NCI-H1417 (cell line): ENCODE data around the gene SLX9.

Experiments used
- DNase-seq, 3 experiments: peaks; one replicate each; lab custom pipeline; 2025; lab: John Stamatoyannopoulos, UW

SLX9 gene, protein sequence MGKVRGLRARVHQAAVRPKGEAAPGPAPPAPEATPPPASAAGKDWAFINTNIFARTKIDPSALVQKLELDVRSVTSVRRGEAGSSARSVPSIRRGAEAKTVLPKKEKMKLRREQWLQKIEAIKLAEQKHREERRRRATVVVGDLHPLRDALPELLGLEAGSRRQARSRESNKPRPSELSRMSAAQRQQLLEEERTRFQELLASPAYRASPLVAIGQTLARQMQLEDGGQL

GRCh38 chr21:44939532-44940115 is at the start of gene SLX9:
Gene SLX9, plus strand, starts transcription at chr21:44940029. Its CDS starts 29 bp downstream, at chr21:44940058.
- DNase-seq, result peak; percentile 90 to 91 (median 91)

DNA sequence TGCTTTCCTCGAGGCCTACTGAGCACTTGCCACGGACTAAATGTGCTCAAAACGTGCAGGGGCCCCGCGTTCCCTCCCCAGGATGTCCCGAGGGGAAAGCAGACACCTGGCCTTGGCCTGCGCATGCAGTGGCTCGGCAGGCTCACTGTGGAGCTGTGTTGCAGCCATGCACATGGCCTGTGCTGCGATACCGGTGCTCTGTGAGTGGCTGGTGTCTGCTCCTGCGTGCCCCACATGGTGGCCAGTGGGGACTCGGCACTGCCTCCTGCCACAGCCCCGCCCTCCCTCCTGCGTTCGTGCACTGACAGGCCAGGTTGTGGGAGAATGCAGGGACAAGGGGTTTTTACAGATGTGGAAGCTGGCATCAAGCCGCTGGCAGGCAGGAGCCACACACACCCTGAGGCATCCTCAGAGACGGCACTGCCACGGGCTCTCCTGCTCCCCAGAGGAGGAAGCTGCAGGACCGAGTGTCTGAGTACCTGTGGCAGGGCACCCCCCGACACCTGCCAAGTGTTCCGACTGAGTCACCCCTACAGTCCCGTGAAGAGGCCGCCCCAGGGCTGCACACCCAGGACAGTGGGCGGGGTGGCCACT is 49.4 kb upstream of the SLX9 start:
- DNase-seq, result peak in 2 of 3 experiments; percentile 23 to 51

DNA sequence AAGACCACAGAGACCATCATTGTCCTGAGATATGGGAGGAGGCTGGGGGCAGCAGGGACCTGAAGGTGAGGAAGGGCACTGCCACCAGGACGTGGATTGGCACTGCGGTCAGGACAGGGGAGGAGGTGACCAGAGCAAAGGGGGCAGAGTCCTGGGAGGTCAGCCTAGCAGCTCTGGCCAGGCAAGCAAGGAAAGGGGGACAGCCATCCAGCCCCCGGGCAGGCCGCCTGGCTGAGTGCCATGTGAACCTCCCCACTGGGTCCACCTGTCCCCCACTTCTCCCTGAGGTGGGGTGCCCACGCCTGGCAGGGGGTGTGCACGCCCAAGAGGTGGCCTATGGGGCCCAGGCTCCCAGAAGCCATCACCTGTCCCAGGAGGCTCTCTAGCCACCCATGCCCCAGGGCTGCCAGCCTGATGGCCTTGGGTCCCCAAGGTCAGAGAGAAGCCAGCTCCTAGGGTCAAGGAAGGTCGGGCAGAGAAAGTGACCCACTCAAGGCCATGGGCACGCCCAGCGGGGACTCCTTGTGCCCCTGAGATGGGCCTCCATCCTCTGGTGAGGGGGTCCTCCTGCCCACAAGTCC is 48.8 kb upstream of the SLX9 start:
- DNase-seq, result no peak

DNA sequence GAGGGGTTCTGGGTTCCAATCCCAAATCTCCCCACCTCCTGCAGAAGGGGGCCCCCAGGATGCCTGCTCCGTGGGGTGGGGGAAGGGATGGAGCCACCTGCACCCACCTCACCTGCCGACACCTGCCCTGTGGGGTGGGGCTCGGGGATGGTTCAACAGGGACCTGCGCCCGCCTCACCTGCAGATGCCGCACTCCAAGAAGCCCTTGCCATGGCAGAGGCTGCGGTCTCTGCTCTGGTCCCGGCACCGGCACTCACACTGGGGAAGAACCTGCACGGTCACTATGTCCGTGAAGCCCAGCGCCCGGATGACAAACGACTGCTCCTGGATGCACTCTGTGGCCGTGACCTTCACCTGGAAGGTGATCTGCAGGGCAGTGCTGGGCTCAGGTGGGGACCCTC is 48.2 kb upstream of the SLX9 start:
- no peak for DNase-seq

DNA sequence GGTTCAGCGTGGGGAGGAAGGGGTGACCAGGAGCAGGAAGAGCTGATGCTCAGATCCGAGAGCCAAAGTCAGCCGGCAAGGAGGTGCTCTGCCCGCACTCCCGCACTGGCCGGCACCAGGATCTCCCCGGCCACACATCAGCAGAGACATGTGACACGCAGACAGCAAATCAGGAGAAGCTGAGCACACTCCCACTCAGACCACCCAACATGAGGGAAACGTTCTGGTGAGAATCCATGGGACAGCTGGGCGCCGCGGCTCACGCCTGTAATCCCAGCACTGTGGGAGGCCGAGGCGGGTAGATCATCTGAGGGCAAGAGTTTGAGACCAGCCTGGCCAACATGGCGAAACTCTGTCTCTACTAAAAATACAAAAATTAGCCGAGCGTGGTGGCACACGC is 47.7 kb upstream of the SLX9 start:
- DNase-seq, result no peak

- peak; percentile 33 to 59 (median 33) for DNase-seq
These were observed 47.1 kb upstream of the SLX9 start for GRCh38 chr21:44892536-44893277.

DNA sequence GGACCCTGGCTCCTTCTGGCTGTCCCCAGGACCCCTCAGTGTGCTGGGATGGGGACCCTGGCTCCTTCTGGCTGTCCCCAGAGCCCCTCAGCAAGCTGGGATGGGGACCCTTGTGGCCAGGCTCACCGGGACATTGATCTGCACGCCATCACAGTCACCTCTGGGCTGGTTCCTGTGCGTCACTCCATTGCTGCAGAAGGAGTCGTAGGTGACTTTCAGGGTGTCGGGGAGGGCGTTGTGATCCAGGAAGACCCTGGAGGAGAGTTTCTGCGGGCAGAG is 46.6 kb upstream of the SLX9 start:
- no peak for DNase-seq

DNA sequence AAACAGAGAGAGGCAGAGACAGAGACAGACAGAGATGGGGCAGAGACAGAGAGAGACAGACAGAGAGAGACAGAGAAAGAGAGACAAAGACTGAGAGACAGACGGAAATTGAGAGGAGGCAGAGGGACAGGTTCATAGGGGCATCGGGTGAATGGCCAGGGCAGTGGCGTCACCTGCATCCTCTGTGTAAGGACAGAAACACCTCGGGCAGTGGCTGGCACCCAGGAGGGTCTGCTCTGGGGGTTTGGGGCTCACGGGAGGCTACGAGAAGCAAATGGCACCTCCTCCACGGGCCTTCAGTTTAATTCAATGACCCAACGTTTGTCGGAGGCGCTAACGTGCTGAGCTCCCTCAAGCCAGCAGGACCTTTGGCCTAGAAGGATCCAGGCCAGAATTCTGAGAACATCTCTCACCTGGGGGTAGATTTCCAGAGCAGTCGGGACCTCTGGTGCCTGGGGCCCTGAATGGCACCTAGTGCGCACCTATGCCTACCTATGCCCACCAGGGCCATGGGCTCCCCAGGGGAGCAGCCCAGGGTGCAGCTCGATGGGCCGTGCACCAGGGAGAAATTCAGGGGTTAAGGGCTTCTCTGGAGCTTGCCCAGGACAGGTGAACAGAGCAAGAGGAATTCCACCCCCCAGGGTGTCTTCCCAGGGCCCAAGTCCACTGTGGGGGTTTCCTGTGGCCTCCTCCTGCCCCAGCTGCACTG is 45.7 kb upstream of the SLX9 start:
- DNase-seq, result no peak

GRCh38 chr21:44894687-44895302 is 45.0 kb upstream of the SLX9 start:
- DNase-seq, result no peak

DNA sequence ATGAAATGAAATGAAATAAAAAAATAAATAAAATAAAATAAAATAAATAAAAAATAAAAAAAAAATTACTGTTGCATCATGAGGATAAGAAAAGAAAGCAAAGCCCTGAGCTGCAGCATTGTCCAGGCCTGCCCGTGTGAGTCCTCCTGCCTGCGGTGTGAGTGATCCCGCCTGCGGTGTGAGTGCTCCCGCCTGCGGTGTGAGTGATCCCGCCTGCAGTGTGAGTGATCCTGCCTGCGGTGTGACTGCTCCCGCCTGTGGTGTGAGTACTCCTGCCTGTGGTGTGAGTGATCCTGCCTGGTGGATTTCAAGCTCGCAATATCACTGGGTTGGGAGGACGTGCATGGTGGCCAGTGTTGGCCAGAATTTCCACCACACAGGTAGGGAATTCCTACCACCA is 44.0 kb upstream of the SLX9 start:
- no peak for DNase-seq

DNA sequence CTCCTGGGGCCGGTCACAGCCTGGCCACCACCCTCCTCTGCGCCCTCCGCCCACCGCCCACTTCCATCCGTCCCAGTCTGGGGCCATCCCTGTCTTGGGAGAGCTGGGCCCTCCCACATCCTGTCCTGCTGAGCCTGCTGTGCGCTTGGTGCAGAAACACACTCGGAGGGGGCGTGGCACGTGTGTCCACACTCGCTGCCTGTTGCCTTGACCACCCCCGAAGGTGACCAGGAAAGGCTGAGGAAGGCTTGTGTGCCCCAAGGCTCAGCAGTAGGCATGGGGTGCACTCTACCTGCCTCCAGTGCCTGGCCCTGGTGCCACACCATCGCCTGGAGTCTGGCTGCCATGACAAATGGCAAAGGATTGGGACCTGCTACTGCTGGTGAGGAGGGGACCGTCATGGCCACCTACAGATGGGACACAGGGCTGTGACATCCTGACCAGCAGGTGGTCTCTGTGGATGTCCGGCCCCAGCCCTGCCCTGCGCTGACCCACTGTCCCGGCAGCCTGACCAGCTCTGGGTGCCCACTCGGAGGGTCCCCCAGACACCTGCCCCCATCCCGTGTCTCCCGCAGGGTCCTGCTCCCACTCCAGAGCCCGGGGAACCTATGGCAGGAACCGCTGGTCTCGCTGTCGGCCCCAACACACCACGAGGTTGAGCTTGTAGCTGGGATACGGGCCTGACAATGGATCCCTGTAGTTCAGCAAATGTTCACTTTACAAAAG is 43.1 kb upstream of the SLX9 start:
- no peak for DNase-seq

DNA sequence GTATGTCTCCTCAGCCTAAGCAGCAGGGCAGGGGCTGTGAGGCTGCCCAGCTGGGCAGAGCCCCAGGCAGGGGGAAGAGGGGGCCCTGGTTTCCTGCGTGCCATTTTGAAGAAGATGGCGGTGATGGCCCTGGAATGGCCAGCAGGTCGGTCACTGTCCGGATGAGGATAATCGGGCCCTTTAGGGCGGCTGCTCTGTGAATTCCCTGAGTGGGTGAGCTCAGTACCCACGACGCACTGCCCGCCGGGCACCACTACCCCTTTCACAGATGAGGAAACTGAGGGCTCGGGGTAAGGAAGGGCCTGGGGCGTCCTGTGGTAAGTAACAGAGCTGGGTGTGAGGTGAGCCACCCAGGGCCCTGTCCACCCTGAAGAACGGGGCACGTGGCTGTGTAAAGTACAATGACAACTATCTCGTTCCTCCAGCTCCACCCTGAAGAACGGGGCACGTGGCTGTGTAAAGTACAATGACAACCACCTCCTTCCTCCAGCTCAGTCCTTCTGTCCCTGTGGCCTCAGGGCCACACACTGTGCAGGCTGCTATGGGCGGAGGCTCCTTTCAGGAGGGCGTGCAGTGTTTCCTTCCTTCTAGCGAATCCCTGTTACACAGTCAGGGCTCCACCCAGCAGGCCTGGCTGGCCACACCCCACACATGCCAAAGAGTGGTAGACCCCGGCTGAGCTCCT is 42.4 kb upstream of the SLX9 start:
- no peak for DNase-seq

- no peak for DNase-seq
These were observed 41.8 kb upstream of the SLX9 start for GRCh38 chr21:44898011-44898488.

- no peak for DNase-seq
These were observed 40.7 kb upstream of the SLX9 start for GRCh38 chr21:44898851-44899767.

DNA sequence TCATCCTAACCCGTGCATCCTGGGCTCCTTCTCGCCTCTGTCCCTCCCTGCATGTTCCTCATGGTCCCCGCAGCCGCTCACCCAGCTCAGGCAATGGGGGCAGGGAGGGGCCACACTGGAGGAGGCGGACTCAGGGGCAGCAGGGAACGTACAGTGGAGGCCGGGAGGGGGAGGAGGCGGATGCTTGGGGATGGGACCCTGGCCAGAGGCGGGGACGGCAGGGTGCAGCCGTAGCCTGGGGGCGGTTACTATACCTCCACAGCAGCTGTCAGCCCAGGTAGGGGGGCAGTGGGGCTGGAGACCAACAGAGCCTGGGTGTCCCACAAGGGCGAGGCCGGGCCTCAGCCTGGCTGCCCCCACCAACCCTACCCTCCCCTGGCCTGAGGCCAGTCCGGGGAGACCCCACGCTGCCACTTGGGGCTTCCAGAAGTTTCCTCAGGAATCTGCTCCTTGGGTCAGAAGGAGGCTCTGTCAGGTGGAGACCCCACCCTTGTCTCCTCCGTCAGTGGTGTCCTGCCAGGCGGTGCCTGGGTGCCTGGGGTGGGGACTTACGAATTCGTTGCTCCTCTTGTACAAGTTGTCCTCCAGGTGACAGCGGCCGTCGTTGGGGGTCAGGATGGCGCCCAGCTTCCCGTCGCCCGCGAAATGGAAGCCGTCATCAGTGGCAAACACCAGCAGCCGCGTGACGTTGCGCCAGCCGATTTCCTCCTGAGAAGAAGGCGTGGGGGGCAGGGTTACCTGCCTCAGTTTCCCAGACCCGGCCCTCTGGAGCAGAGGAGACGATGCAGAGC is 39.9 kb upstream of the SLX9 start:
- DNase-seq, result no peak

- no peak for DNase-seq
These were observed 39.1 kb upstream of the SLX9 start for GRCh38 chr21:44900559-44901251.

DNA sequence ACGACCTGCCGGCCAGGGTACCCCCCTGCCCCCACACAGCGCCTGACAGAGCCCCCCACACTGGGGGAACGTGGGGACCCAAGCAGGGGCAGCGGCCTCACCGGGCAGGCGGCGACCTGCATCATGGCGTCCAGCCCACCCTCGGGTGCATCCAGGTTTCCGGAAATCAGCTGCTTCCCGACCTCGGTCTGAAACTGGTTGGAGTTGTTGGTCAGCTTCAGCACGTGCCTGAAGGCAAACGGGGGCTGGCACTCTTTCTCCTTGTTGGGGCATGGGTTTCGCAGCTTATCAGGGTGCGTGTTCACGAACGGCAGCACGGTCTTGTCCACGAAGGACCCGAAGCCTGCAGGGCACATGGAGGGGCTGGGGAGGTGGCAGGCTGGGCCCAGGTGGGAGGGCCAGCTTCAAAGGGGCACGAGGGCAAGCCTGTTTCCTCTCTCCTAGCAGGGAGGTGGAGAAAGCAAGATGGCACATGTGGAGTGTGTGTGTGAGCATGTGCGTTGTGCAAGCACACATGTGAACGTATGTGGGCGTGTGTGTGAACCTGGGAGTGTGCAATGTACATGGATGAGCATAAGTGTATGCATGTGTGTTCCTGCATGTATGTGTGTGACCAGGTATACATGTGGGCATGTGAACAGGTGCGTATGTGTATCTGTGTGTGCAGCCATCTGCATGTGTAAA is 38.3 kb upstream of the SLX9 start:
- DNase-seq, result no peak
